IPS-18c (cell line): Measurements from ENCODE around the gene KIRREL3.

Experiments used
- H3K4me3 ChIP-seq: 2 replicates; pipeline ENCODE4 v1.7.0; 2013; ENCODE audit warnings: low read depth, mild to moderate bottlenecking, low read length, moderate library complexity; ENCODE audit not compliant: insufficient read depth
- H3K9me3 ChIP-seq: one replicate; pipeline ENCODE4 v1.6.1; 2013; ENCODE audit warnings: mild to moderate bottlenecking, low read length, moderate library complexity; ENCODE audit not compliant: control insufficient read depth, insufficient read depth

KIRREL3 gene

GRCh38 chr11:126438272-126438671 lies 562.3 kb downstream of the KIRREL3 start:
- Histone ChIP-seq H3K9me3 (peaks cover 2% of the 10 kb centered on the region), H3K4me3 (no peak overlapping the region)

- peaks cover 2% of the 10 kb centered on the region for H3K9me3 ChIP-seq
- no peak overlapping the region for H3K4me3 ChIP-seq
These were observed 562.8 kb downstream of the KIRREL3 start for GRCh38 chr11:126437731-126438130.

- Histone ChIP-seq H3K4me3 (no peak overlapping the region), H3K9me3 (no peaks in the 10 kb centered on the region)
These were observed 564.3 kb downstream of the KIRREL3 start for GRCh38 chr11:126436209-126436755.

GRCh38 chr11:126434950-126435335 lies 565.6 kb downstream of the KIRREL3 start:
- Histone ChIP-seq H3K9me3 (no peaks in the 10 kb centered on the region), H3K4me3 (no peak overlapping the region)

- H3K9me3 ChIP-seq = no peaks in the 10 kb centered on the region
- no peak overlapping the region for H3K4me3 ChIP-seq
These were observed 566.3 kb downstream of the KIRREL3 start for GRCh38 chr11:126433989-126434949.

- H3K4me3 ChIP-seq = no peak overlapping the region
- H3K9me3 ChIP-seq = no peaks in the 10 kb centered on the region
These were observed 567.2 kb downstream of the KIRREL3 start for GRCh38 chr11:126433244-126433846.

- Histone ChIP-seq H3K4me3 (no peak overlapping the region), H3K9me3 (no peaks in the 10 kb centered on the region)
These were observed 568.0 kb downstream of the KIRREL3 start for GRCh38 chr11:126432525-126432924.

GRCh38 chr11:126432065-126432461 lies 568.5 kb downstream of the KIRREL3 start:
- Histone ChIP-seq H3K4me3 (no peak overlapping the region), H3K9me3 (no peaks in the 10 kb centered on the region)

- H3K9me3 ChIP-seq = no peaks in the 10 kb centered on the region
These were observed 569.0 kb downstream of the KIRREL3 start for GRCh38 chr11:126431401-126432064.

GRCh38 chr11:126430581-126431335 lies 569.8 kb downstream of the KIRREL3 start:
- H3K4me3 ChIP-seq = no peak overlapping the region
- no peaks in the 10 kb centered on the region for H3K9me3 ChIP-seq

More at GRCh38 chr11:126431401-126432064, 569.0 kb downstream of the KIRREL3 start:
- H3K4me3 ChIP-seq = no peak overlapping the region

GRCh38 chr11:126426820-126427749 lies 573.5 kb downstream of the KIRREL3 start:
- Histone ChIP-seq H3K4me3 (no peak overlapping the region), H3K9me3 (no peaks in the 10 kb centered on the region)

GRCh38 chr11:126426106-126426505 lies 574.5 kb downstream of the KIRREL3 start:
- no peak overlapping the region for H3K4me3 ChIP-seq
- H3K9me3 ChIP-seq = no peaks in the 10 kb centered on the region

- no peaks in the 10 kb centered on the region for H3K9me3 ChIP-seq
- H3K4me3 ChIP-seq = no peak overlapping the region
These were observed 576.0 kb downstream of the KIRREL3 start for GRCh38 chr11:126424471-126425039.

GRCh38 chr11:126423743-126424142 lies 576.8 kb downstream of the KIRREL3 start:
- Histone ChIP-seq H3K9me3 (no peaks in the 10 kb centered on the region), H3K4me3 (no peak overlapping the region)

GRCh38 chr11:126423154-126423553 lies 577.4 kb downstream of the KIRREL3 start:
- Histone ChIP-seq H3K4me3 (no peak overlapping the region), H3K9me3 (no peaks in the 10 kb centered on the region)

- Histone ChIP-seq H3K4me3 (no peak overlapping the region), H3K9me3 (no peaks in the 10 kb centered on the region)
These were observed 578.1 kb downstream of the KIRREL3 start for GRCh38 chr11:126422446-126422845.
